Fibroblast of lung (primary cell): ENCODE data around the gene VPS26B.

Experiments used
- CTCF ChIP-seq, 2 donors: IDR thresholded peaks in 1 of 2; conservative IDR thresholded peaks in 1 of 2; 1 replicate in 1 of 2; 2 replicates in 1 of 2; pipeline ENCODE4 v1.5.1; 2011 to 2012; ENCODE audit warnings: low read length in 2 of 2, control low read depth in 1 of 2, inconsistent platforms in 1 of 2, low read depth in 1 of 2, mild to moderate bottlenecking in 1 of 2
- EZH2 ChIP-seq: IDR thresholded peaks from 2 replicates; pipeline ENCODE4 v1.5.1; 2012; ENCODE audit warnings: low read length, control low read depth, mild to moderate bottlenecking; ENCODE audit errors: missing control alignments

GRCh38 chr11:134266841-134267251 lies 42.4 kb downstream of the VPS26B start:
- TF ChIP-seq CTCF (conservative IDR thresholded peaks at IDR 0.05 in 1 of 2, IDR thresholded peaks at IDR 0.05 in 1 of 2; ENCODE audit: low read depth in 1 of 2, low read length in 2 of 2): no peak
- TF ChIP-seq EZH2: no peak
